ENCODE measurements around the gene TRIM24.

TRIM24 gene

DNA sequence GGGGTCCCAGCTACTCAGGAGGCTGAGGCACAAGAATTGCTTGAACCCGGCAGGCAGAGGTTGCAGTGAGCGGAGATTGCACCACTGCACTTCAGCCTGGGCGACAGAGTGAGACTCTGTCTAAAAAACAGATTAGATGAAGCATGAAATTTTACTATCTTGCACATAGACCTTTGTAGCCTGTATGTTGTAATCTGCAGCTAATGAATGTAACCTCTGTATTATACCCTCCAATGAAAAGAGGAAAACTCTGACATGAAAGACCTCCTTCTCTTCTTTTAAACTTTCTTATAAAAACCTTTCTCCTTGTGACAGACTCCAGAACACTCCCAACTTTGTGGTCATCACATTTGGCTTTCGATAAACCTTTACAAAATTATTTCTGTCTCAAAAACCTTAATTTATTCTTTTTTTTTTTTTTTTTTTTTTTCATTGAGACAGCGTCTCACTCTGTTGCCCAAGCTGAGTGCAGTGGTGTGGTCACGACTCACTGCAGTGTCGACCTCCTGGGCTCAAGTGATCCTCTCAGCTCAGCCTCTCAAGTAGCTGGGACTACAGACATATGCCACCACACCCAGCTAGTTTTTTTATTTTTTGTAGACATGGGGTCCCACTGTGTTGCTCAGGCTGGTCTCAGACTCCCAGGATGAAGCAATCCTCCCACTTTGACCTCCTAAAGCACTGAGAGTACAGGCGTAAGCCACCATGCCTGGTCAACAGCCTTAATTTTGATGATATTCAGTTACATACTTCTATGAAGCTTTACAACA lies 143.7 kb downstream of the TRIM24 start:
- DNase-seq (ENCODE audit: insufficient read length, low spot score) = no peak
- TF ChIP-seq PAX5 (IDR thresholded peaks at IDR 0.05; ENCODE audit: insufficient read depth, low read length, severe bottlenecking) (no peak), SPI1 (IDR thresholded peaks at IDR 0.05; ENCODE audit: low read depth, low read length) (no peak), TAF1 (IDR thresholded peaks at IDR 0.05; ENCODE audit: low read depth, low read length) (no peak), POLR2AphosphoS5 (IDR thresholded peaks at IDR 0.05; ENCODE audit: low read depth, low read length) (no peak)
- FAIRE-seq = no peak

DNA sequence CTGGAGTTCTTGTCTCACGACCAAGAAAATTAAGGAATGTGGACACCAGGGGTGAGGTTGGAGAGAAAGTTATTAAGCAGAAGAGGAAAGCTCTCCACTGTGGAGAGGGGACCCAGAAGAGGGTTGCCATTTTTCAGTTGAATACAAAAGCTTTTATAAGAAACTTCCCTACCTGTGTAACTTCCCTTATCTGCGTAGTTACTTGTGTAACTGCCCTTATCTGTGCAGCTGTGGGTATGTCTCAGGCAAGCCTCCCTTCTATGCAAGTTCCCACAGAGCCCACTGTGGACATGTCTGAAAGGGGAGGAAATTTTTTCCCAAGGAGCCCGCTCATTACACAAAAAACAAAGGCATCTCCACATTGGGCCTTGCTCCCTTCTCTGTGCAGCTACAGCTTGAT lies 146.2 kb downstream of the TRIM24 start:
- TF ChIP-seq PAX5 (IDR thresholded peaks at IDR 0.05; ENCODE audit: insufficient read depth, low read length, severe bottlenecking) = no peak
- TF ChIP-seq POLR2A (IDR thresholded peaks at IDR 0.05; ENCODE audit: low read depth, low read length) = no peak
- TF ChIP-seq TAF1 (IDR thresholded peaks at IDR 0.05; ENCODE audit: low read depth, low read length) = no peak
- no peak for TF ChIP-seq POLR2AphosphoS5 (IDR thresholded peaks at IDR 0.05; ENCODE audit: low read depth, low read length)
- no peak for TF ChIP-seq SPI1 (IDR thresholded peaks at IDR 0.05; ENCODE audit: low read depth, low read length)
- no peak for TF ChIP-seq POU2F2 (IDR thresholded peaks at IDR 0.05; ENCODE audit: low read depth, low read length)
- FAIRE-seq (no peak), DNase-seq (ENCODE audit: insufficient read length, low spot score) (no peak)

DNA sequence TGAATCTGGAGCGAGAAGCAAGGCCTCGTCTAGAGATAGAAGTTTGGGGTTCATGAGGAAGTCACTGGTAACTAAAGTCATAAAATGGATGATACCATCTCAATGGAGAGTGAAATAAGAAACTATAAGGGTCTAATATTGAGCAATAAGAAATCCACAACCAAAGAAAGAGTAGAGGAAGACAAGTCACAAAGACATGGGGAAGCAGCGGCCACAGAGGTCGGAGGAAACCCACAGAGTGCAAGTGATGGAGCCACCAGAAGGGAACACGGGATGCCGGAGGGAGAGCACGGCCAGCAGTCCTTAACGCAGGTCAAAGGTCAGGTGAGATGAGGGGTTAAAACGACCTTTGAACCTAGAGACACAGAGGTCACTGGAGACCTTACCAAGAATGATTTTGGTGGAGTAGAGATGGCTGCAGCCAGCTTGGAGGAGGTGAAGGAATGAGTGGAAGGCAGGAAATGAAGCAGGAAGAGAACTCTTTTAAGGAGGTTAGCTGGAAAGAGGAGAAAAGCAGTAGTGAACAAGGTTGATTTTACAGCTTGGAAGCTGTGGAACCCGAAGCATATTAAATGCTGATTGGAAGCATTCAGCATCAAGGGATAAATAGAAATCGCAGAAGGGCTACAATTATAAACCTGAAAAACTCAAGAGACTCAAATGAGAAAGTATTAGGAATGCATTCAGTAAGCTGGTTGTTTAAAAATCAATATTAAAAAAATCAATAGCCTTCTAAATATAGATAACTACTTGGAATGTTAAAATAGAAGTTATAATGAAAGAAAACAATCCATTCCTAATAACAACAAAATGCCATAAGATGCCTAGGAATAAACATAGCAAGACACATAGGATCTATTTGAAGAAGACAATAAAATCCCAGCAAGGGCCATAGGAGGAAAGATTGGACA lies 147.4 kb downstream of the TRIM24 start:
- DNase-seq (ENCODE audit: insufficient read length, low spot score) = no peak
- TF ChIP-seq POU2F2 (IDR thresholded peaks at IDR 0.05; ENCODE audit: low read depth, low read length) (no peak), SPI1 (IDR thresholded peaks at IDR 0.05; ENCODE audit: low read depth, low read length) (no peak), PAX5 (IDR thresholded peaks at IDR 0.05; ENCODE audit: insufficient read depth, low read length, severe bottlenecking) (no peak)

DNA sequence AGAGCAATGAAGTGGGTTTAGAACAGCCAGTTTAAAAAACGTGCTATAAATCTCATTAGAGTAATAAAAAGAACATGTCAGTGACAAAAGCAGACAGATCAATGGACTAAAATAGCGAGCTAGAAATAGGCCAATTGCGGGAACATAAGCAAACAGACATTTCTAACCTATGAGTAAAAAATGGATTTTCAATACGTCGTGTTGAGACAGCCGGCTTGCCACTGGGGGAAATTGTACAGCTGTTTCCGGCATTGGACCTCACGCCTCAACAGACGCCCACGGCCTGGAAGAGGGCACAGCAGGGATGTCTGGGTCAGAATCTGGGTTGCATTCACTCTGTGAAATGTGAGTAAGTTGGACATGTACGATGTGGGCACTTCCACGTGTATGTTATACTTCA lies 148.2 kb downstream of the TRIM24 start:
- DNase-seq (ENCODE audit: insufficient read length, low spot score) (no peak), FAIRE-seq (peak; percentile 47)
- TF ChIP-seq POLR2A (IDR thresholded peaks at IDR 0.05; ENCODE audit: low read depth, low read length) (no peak), POLR2AphosphoS5 (IDR thresholded peaks at IDR 0.05; ENCODE audit: low read depth, low read length) (no peak), POU2F2 (IDR thresholded peaks at IDR 0.05; ENCODE audit: low read depth, low read length) (no peak), TAF1 (IDR thresholded peaks at IDR 0.05; ENCODE audit: low read depth, low read length) (no peak), PAX5 (IDR thresholded peaks at IDR 0.05; ENCODE audit: insufficient read depth, low read length, severe bottlenecking) (no peak), SPI1 (IDR thresholded peaks at IDR 0.05; ENCODE audit: low read depth, low read length) (no peak)

More for the DNA sequence above, 147.4 kb downstream of the TRIM24 start:
- no peak for FAIRE-seq

DNA sequence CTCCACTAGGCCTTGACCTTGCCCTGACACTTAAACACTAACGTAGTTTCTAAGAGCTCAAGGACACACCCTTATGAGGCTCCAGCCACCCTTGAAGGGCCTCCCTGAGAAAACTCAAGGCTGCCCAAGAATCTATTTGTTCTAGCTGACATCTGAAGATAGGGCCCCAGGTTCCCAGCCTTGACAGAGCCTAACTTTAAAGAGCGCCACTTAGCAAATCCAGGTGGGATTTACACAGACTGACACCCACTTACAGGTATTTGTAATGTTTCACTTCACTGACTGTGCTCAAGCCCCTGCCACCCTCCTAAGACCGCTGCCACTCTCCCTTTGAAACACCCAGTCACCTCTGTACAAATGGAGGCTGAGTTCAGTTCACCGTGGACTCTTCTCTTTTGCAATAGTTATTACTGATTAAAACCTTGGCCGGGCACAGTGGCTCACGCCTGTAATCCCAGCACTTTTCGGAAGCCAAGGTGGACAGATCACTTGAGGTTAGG lies 150.7 kb downstream of the TRIM24 start:
- FAIRE-seq = no peak
- no peak for DNase-seq (ENCODE audit: insufficient read length, low spot score)
- no peak for TF ChIP-seq PAX5 (IDR thresholded peaks at IDR 0.05; ENCODE audit: insufficient read depth, low read length, severe bottlenecking)
- no peak for TF ChIP-seq SPI1 (IDR thresholded peaks at IDR 0.05; ENCODE audit: low read depth, low read length)
- TF ChIP-seq POLR2AphosphoS5 (IDR thresholded peaks at IDR 0.05; ENCODE audit: low read depth, low read length) = no peak
- no peak for TF ChIP-seq POLR2A (IDR thresholded peaks at IDR 0.05; ENCODE audit: low read depth, low read length)
- TF ChIP-seq POU2F2 (IDR thresholded peaks at IDR 0.05; ENCODE audit: low read depth, low read length) = no peak

DNA sequence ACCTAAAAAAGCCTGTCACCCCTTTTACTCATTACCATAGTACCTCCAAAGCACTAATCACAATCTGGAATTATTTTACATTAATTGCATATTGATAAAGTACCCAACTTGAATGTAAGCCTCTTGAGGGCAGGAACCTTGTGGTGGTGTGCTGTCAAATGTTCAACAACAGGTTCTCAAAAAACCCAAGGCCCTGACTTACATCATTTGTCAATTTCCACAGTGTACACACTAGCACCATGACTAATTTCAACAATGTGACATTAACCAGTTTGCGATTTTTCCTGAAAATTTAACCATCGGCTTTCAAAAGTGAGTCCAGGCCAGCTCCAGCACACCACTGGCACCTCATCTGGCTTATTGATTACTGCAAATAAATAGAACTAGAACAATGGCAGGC lies 153.6 kb downstream of the TRIM24 start:
- FAIRE-seq (no peak), DNase-seq (ENCODE audit: insufficient read length, low spot score) (no peak)
- TF ChIP-seq POLR2A (IDR thresholded peaks at IDR 0.05; ENCODE audit: low read depth, low read length) = no peak

DNA sequence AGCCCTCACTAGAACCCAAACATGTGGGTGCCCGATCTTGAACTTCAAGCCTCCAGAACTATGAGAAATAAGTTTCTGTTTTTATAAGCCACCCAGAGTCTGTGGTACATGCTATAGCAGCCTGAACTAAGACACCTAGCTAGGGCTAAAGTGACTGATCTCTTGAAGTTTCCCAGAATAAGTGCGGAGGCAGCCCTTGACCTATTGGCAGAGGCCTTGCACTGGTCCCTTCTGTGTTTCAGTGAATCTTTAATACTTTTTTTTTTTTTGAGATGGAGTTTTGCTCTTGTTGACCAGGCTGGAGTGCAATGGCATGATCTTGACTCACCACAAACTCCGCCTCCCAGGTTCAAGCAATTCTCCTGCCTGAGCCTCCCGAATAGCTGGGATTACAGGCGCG lies 156.0 kb downstream of the TRIM24 start:
- no peak for FAIRE-seq
- DNase-seq (ENCODE audit: insufficient read length, low spot score) = no peak
- TF ChIP-seq TAF1 (IDR thresholded peaks at IDR 0.05; ENCODE audit: low read depth, low read length) (no peak), POU2F2 (IDR thresholded peaks at IDR 0.05; ENCODE audit: low read depth, low read length) (no peak), PAX5 (IDR thresholded peaks at IDR 0.05; ENCODE audit: insufficient read depth, low read length, severe bottlenecking) (no peak), POLR2A (IDR thresholded peaks at IDR 0.05; ENCODE audit: low read depth, low read length) (no peak), POLR2AphosphoS5 (IDR thresholded peaks at IDR 0.05; ENCODE audit: low read depth, low read length) (no peak), SPI1 (IDR thresholded peaks at IDR 0.05; ENCODE audit: low read depth, low read length) (no peak)

DNA sequence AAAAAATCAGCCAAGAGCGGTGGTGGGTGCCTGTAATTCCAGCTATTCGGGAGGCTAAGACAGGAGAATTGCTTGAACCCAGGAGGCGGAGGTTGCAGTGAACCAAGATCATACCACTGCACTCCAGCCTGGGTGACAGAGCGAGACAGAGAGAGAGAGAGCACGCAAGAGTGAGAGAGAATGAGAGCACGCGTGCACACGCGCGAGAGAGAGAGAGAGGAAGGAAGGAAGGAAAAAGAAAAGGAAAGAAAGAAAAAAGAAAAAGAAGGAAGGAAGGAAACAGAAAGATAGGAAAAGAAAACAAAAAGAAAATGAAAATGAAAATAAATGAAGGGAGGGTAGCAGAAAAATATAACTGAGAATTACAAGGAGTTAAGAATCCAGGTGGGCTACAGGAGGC lies 158.4 kb downstream of the TRIM24 start:
- no peak for DNase-seq (ENCODE audit: insufficient read length, low spot score)
- FAIRE-seq = no peak
- no peak for TF ChIP-seq POLR2AphosphoS5 (IDR thresholded peaks at IDR 0.05; ENCODE audit: low read depth, low read length)
- no peak for TF ChIP-seq PAX5 (IDR thresholded peaks at IDR 0.05; ENCODE audit: insufficient read depth, low read length, severe bottlenecking)
- TF ChIP-seq TAF1 (IDR thresholded peaks at IDR 0.05; ENCODE audit: low read depth, low read length) = no peak
- no peak for TF ChIP-seq POU2F2 (IDR thresholded peaks at IDR 0.05; ENCODE audit: low read depth, low read length)
- TF ChIP-seq POLR2A (IDR thresholded peaks at IDR 0.05; ENCODE audit: low read depth, low read length) = no peak
- TF ChIP-seq SPI1 (IDR thresholded peaks at IDR 0.05; ENCODE audit: low read depth, low read length) = no peak

DNA sequence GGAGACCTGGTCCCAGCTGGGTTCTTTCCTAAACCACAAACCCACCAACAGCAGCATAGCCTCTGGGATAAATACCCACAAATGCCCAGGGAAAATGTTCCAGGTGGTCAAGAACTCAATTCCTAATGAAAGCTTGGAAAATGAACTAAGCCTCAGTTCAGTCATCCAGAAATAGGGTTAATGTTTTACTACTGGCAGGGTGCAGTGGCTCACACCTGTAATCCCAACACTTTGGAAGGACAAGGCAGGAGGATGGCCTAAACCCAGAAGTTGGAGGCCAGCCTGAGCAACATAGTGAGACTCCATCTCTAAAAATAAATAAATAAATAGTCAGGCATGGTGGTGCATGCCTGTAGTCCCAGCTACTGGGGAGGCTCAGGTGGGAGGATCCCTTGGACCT lies 158.9 kb downstream of the TRIM24 start:
- TF ChIP-seq PAX5 (IDR thresholded peaks at IDR 0.05; ENCODE audit: insufficient read depth, low read length, severe bottlenecking) (no peak), POU2F2 (IDR thresholded peaks at IDR 0.05; ENCODE audit: low read depth, low read length) (no peak), TAF1 (IDR thresholded peaks at IDR 0.05; ENCODE audit: low read depth, low read length) (no peak), SPI1 (IDR thresholded peaks at IDR 0.05; ENCODE audit: low read depth, low read length) (no peak)
- no peak for FAIRE-seq

More for the DNA sequence above, 158.9 kb downstream of the TRIM24 start:
- no peak for DNase-seq (ENCODE audit: insufficient read length, low spot score)
